NCI-H128 (cell line): ENCODE results near the gene FKBP1A.

Experiments used
- DNase-seq: peaks from one replicate; lab custom pipeline; 2025; ENCODE audit not compliant: unreplicated experiment; lab: John Stamatoyannopoulos, UW

The FKBP1A gene

GRCh38 chr20:1388253-1388652, 4.6 kb downstream of the FKBP1A start:
- DNase-seq = no peak

- DNase-seq = no peak
These were observed 6.5 kb downstream of the FKBP1A start for GRCh38 chr20:1386323-1386722.

DNA sequence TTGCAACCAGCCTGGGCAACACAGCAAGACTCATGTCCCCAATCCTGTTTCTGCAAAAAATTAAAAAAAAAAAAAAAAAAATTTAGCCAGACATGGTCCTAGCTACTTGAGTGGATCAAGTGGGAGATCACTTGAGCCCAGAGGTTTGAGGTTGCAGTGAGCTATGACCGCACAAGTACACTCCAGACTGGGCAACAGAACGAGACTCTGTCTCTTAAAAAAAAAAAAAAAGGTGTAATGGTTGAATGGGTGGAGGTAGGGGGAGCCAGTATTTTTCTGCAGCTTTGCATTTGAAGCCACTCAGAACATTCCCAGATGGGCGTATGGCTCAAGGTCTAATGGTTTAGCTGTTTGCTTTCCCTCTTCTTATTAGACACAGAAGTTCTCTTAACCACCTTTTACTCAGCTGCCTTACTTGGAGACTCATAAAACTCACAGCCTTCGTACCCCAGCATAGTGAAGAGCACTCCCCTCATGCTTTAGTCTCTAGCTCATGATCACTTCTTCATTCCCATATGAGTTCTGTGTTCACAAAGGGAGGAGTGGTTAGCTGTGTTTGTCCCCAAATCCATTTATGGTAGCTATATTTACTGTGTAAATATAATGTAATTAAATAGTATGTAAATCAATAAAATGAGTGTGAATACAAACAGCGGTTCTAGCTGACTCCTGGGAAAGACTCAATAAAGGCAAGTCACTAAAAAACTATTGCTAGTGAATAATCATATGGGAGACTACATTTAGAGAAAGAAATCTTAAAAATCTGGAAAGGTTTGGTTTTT, 9.0 kb downstream of the FKBP1A start:
- no peak for DNase-seq

DNA sequence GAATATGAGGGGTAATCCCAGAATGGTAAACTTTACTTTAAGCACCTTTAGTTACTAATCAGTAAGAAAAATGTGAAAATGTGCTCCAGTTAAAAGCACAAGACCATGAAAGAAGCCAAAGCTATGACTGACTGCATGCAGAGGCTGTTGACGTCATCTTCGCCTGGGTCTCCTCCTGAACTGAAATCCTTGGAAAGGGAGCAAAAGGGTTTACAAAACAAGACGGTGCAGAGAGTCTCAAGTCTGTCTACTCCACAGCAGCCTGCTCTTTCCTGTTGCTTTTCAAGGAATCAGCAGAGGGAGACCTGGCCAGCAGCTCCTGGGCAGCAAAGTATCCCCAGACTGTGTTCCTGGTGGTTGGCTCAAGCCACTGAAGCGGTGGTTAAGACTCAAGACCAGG, 10.2 kb downstream of the FKBP1A start:
- DNase-seq = no peak

- DNase-seq = no peak
These were observed 10.9 kb downstream of the FKBP1A start for GRCh38 chr20:1381753-1382591.

DNA sequence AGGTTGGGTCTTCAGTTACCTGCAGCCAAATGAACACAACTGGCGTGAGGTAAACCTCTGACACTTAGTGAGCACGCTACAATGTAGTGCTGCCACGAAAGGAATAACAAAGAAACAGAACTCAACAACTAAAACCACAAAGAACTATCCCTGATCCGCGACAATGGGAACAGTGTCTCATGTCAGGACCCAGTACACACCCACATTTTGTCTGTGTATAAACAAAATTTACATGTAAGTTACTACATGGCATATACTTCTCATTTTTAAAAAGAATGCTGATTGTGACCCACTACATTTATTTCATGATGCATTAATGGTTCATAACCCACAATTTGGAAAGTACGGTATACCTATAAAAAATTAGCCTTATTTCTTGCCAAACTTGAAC, 14.1 kb downstream of the FKBP1A start:
- DNase-seq = no peak

DNA sequence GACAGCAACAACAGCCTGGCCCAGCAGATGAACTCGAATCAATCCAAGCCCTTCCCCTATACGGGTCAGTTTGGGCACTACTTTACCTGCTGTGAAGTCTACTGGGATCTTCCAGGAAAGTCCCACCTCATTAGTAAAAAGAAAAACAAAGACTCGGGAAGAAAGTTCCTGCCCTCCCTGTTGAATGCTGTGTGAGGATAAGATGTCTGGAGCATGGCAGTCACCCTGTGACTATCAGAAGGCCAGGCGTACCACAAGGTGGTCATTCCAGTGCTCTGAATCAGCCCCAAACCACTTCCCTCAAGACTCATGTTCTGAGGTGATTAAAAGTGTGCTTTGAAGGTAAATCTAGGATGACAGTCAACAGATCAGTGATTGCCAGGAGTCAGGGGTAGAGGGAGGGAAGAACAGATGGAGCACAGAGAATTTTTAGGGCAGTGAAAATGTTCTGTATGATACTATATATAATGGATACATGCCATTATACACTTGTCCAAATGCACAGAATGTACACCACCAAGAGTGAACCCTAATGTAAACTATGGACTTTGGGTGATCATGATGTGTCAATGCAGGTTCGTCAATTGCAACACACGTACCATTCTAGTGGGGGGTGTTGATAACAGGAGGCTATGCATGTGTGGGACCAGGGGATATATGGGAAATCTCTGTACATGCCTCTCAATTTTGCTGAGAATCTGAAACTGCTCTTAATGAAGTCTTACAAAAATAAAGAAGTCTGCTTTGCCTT, 14.7 kb downstream of the FKBP1A start:
- DNase-seq = no peak

DNA sequence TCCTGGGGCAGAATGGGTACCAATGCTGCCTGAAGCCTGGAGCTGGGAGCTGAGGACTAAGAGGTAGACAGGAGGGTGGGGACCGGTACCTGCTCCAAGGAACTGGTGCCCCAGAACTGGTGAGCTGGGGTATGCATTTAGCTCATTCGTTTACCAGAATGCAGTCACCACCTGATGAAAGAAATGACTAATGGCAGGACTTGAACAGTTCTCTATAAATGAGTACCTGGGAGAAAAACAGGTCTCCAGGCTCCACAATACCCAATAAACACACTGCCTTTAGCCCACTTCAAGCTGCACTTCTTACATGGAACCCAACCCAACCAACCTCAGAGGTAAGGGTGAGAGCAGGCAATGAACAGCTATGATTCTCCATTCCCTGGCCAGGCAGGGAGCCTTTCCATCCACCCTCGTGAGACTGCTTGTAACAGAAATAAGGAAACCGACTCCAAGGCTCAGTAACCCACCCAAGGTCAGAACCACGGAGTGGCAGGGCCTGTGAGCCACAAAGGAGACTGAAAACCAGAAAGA, 15.4 kb downstream of the FKBP1A start:
- DNase-seq = no peak

GRCh38 chr20:1376408-1377270, 16.2 kb downstream of the FKBP1A start:
- DNase-seq = no peak

- DNase-seq = no peak
These were observed 16.8 kb downstream of the FKBP1A start for GRCh38 chr20:1376007-1376406.

DNA sequence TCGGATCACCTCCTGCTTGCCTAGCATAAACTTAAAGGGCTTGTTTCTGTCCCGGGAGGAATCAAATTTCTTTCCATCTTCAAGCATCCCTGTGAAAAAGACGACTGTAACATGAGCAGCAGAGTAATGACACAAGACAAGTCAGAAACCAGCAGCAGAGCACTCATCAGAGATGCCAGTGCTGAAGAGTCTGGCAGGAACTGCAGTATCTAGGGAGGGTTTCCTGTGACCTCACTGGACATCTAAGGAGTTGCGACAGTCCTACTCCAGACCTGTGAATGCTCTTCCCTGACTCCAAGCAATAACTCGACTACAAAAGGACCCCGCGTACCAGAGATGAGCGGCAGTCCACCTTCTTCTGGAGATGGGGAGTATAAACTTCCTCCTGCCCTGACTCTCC, 17.3 kb downstream of the FKBP1A start:
- DNase-seq = no peak

DNA sequence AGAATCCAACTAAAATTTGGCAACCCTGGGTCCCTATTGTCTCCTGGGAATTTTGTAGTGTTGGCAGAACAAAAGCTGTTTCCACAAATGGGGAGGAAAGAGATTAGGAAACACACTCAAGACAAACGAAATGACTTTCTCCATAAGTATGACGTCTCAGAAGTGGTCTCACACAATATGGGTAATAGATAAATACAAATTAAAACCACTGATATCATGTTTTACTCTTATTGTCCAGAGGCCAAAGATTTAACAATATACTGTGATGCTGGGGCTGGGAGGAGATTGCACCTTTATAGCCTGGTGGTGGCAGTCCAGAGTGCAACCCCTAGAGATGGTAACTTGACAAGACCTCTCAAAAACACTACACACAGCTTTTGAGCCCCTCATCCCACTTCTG, 18.6 kb downstream of the FKBP1A start:
- no peak for DNase-seq

- DNase-seq = no peak
These were observed 19.2 kb downstream of the FKBP1A start for GRCh38 chr20:1373614-1374013.

GRCh38 chr20:1373036-1373435, 19.8 kb downstream of the FKBP1A start:
- DNase-seq = no peak

DNA sequence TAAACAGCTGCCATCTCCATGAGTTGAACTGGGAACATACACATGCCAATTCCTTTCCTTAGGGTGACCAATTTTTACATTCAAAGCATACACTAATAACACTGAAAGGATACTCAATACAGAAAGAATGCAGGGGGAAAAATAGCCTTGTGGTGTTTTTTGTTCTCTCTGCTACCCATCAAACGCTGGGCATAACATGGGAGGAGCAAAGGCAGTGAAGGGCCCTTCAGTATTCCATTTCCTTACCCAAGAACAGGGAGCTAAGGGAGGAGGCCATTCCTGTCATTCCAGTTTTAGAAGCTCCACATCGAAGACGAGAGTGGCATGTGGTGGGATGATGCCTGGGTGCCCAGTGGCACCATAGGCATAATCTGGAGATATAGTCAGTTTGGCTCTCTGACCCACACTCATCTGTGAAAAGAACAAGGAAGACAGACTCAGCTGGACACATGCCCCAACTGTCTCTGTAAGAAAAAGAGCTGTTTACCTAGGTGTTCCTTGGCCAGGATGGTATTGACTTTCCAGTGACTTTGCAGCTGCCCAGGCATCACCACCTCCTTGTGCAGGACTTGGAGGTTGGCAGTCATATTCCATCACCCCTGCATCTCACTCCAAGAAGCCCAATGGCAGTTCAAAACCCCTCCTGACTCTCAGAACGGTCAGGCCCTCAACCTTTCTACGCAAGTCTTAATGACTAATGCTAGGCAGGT, 20.9 kb downstream of the FKBP1A start:
- DNase-seq = no peak

- DNase-seq = no peak
These were observed 21.6 kb downstream of the FKBP1A start for GRCh38 chr20:1371202-1371782.

DNA sequence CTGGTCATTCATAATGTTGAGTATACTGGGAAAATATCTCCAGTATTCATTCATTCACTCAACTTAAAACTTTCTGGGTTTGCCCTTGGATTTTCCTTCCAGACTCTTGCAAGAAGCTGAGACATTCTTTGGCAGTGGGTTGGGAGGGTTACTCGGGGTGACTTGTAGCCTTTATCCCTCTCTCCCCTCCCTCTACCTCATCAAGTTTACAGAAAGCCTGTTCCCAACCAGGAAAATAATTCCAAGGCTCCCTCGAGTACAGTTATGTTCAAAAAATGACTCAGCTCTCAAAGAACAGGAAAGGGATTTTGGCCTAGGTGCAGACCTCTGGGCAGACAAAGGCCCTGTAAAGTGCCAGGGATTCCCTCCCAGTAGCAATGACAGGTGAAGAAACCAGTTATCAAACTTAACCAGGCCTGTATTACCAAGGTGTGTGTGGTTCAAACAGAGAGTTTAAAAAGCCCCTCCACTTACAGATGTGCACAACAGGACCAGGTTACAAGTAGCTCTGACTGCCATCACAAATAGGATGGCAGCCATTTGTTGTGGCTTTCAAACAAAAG, 22.2 kb downstream of the FKBP1A start:
- DNase-seq = no peak

DNA sequence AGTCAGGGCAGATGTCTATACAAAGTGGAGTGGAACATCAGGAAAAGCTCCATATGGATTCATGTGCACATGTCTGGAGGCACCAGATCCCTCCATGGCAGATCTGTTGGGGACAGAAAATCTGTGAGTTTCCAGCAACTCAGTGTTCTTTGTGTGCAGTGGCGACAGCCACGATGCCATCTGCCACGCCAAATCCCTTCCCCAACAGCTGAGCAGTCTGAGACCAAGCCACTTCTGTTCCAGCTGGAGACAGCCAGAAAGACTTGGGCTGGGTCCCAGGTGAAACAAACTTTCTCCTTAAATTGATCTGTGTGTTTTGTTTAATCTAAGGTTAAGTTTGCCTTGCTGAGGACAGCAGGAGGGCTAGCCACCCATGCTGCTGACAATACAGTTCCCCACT, 22.9 kb downstream of the FKBP1A start:
- DNase-seq = no peak
